Activated naive CD8-positive, alpha-beta T cell treated with anti-CD3 and anti-CD28 coated beads, Interleukin-2, amount 10 ng/mL, durations not matched to agents 7 days and 5 days (primary cell): Measurements from ENCODE around the gene GPN3. TPM values are rescaled to one million over a fixed set of nuclear protein-coding genes. Genes with fewer than 3 reads are reported as not detected.
"Not testable (repeated sequence)": the region's sequence is repeated elsewhere in the genome, so short reads cannot be mapped to it uniquely, and the experiment has no call there.

Experiments used
- ATAC-seq: fragments of 150-1000 bp; cut with Tn5 transposase; one replicate; pipeline ENCODE4 v1.10.0; 2021; ENCODE audit warnings: low read depth, moderate library complexity
- POLR2A ChIA-PET: fragments of 350-600 bp; sonication (Branson Sonifier 250); formaldehyde crosslinking; loops from one replicate; lab custom pipeline; 2021; ENCODE audit warnings: antibody characterized with exemption; lab: Charles Lee
- DNase-seq: peaks from one replicate; pipeline ENCODE4 v3.0.0; 2021
- H3K27ac Mint-ChIP-seq: one replicate; pipeline ENCODE4 v1.8.0; 2022; ENCODE audit warnings: mild to moderate bottlenecking, mixed read lengths
- H3K27me3 Mint-ChIP-seq: one replicate; pipeline ENCODE4 v1.8.0; 2022; ENCODE audit warnings: mild to moderate bottlenecking, moderate library complexity, mixed read lengths
- H3K36me3 Mint-ChIP-seq: one replicate; pipeline ENCODE4 v1.8.0; 2021; ENCODE audit warnings: mild to moderate bottlenecking, mixed read lengths
- H3K4me1 Mint-ChIP-seq: one replicate; pipeline ENCODE4 v1.8.0; 2021; ENCODE audit warnings: mixed read lengths
- H3K4me3 Mint-ChIP-seq: one replicate; pipeline ENCODE4 v1.8.0; 2022; ENCODE audit warnings: mild to moderate bottlenecking, moderate library complexity, mixed read lengths
- H3K9me3 Mint-ChIP-seq: one replicate; pipeline ENCODE4 v1.8.0; 2021; ENCODE audit warnings: mixed read lengths
- total RNA-seq, 2 experiments: library from RNA; stranded (reverse); gene quantifications; one replicate each; pipeline ENCODE4 v1.2.3, GENCODE V29; 2021

Gene GPN3
- total RNA-seq, 2 experiments from 2014 or later = 22.9 to 23.4 TPM

GRCh38 chr12:110424237-110424636 lies 43.8 kb downstream of the GPN3 start:
- POLR2A ChIA-PET = interaction anchor here (0.6 kb wide), 1 partner anchor 45 kb away, joined by 6 read pairs; no protein-coding TSS in a partner anchor
- Mint-ChIP-seq H3K9me3 (no peaks in the 10 kb centered on the region), H3K27ac (no peak overlapping the region), H3K4me3 (no peak overlapping the region), H3K36me3 (no peaks in the 10 kb centered on the region), H3K27me3 (peaks cover 20% of the 10 kb centered on the region), H3K4me1 (no peaks in the 10 kb centered on the region)
- ATAC-seq (no peak), DNase-seq (no peak)

DNA sequence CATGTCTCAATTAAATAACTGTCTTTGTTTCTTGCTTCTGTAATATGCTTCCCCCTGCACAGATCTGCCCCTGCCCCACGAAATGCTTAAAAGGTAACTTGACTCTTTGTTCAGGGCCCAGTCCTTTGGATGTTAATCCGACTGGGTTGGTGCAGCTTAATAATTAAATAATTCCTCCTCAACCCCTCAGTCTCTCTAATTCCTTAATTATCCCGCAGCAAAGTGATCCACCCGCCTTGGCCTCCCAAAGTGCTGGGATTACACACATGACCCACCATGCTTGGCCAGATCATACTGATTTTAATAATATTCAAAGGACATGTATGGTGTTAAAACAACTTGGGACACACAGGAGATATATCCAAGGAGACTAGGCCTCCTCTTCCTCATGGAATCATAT lies 46.4 kb downstream of the GPN3 start:
- POLR2A ChIA-PET = no interaction called here
- Mint-ChIP-seq H3K4me3 (no peak overlapping the region), H3K27ac (no peak overlapping the region), H3K4me1 (no peaks in the 10 kb centered on the region), H3K36me3 (no peaks in the 10 kb centered on the region), H3K9me3 (no peaks in the 10 kb centered on the region), H3K27me3 (peaks cover 28% of the 10 kb centered on the region)
- DNase-seq (no peak), ATAC-seq (no peak)

DNA sequence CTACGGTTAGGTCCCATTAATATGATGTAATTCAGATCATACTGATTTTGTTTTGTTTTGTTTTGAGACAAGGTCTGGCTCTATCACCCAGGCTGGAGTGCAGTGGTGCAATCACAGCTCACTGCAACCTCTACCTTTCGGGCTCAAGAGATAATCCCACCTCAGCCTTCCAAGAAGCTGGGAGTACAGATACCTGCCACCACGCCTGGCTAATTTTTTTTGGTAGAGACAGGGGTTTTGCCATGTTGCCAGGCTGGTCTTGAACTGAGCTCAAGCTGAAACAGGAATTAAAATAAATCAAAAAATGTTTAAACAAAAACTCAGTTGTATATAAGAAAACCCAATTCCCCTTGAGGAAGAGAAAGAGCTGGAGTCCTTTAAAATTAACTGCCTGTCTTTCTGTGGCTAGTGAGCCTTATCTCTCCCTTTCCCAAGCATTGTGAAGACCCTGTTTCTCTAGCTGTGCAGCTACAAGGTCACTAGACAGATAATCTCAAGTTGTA lies 46.8 kb downstream of the GPN3 start:
- H3K27me3 Mint-ChIP-seq = peaks cover 28% of the 10 kb centered on the region
- H3K9me3 Mint-ChIP-seq = no peaks in the 10 kb centered on the region
- H3K4me1 Mint-ChIP-seq = no peaks in the 10 kb centered on the region
- H3K4me3 Mint-ChIP-seq = no peak overlapping the region
- no peak overlapping the region for H3K27ac Mint-ChIP-seq
- H3K36me3 Mint-ChIP-seq = no peaks in the 10 kb centered on the region
- DNase-seq = no peak
- POLR2A ChIA-PET = interaction anchor here (1.0 kb wide), 1 partner anchor 10 kb away, joined by 3 read pairs; no protein-coding TSS in a partner anchor
- ATAC-seq = no peak

- DNase-seq, ATAC-seq, H3K4me1 Mint-ChIP-seq, H3K9me3 Mint-ChIP-seq, H3K27ac Mint-ChIP-seq, H3K36me3 Mint-ChIP-seq, H3K4me3 Mint-ChIP-seq: not testable (repeated sequence)
- POLR2A ChIA-PET = interaction anchor here (1.0 kb wide), 1 partner anchor 11 kb away, joined by 3 read pairs; no protein-coding TSS in a partner anchor
- peaks cover 28% of the 10 kb centered on the region for H3K27me3 Mint-ChIP-seq
These were observed 47.4 kb downstream of the GPN3 start for GRCh38 chr12:110420644-110421043.

- H3K27me3 Mint-ChIP-seq = peaks cover 22% of the 10 kb centered on the region
- H3K4me1 Mint-ChIP-seq, DNase-seq, ATAC-seq, H3K9me3 Mint-ChIP-seq, H3K36me3 Mint-ChIP-seq, H3K4me3 Mint-ChIP-seq, POLR2A ChIA-PET, H3K27ac Mint-ChIP-seq: not testable (repeated sequence)
These were observed 50.9 kb downstream of the GPN3 start for GRCh38 chr12:110417113-110417512.

GRCh38 chr12:110410086-110410485 lies 58.0 kb downstream of the GPN3 start:
- H3K36me3 Mint-ChIP-seq, H3K27me3 Mint-ChIP-seq, H3K4me3 Mint-ChIP-seq, H3K9me3 Mint-ChIP-seq, DNase-seq, H3K27ac Mint-ChIP-seq, H3K4me1 Mint-ChIP-seq, POLR2A ChIA-PET, ATAC-seq: not testable (repeated sequence)

GRCh38 chr12:110405126-110405662 lies 62.9 kb downstream of the GPN3 start:
- peaks cover 14% of the 10 kb centered on the region for H3K4me1 Mint-ChIP-seq
- H3K4me3 Mint-ChIP-seq, POLR2A ChIA-PET, DNase-seq, H3K9me3 Mint-ChIP-seq, H3K27me3 Mint-ChIP-seq, H3K36me3 Mint-ChIP-seq, ATAC-seq, H3K27ac Mint-ChIP-seq: not testable (repeated sequence)

- peaks cover 12% of the 10 kb centered on the region for H3K36me3 Mint-ChIP-seq
- peak overlapping the region; percentile 97 for H3K4me3 Mint-ChIP-seq
- H3K9me3 Mint-ChIP-seq = no peaks in the 10 kb centered on the region
- POLR2A ChIA-PET = interaction anchor here (0.8 kb wide), 1 partner anchor 17 kb away, joined by 3 read pairs; no protein-coding TSS in a partner anchor
- peaks cover 19% of the 10 kb centered on the region for H3K4me1 Mint-ChIP-seq
- DNase-seq (peak; percentile 81), ATAC-seq (peak; percentile 55)
- peak overlapping the region; percentile 98 for H3K27ac Mint-ChIP-seq
- no peaks in the 10 kb centered on the region for H3K27me3 Mint-ChIP-seq
These were observed 63.9 kb downstream of the GPN3 start for GRCh38 chr12:110403976-110404682.

DNA sequence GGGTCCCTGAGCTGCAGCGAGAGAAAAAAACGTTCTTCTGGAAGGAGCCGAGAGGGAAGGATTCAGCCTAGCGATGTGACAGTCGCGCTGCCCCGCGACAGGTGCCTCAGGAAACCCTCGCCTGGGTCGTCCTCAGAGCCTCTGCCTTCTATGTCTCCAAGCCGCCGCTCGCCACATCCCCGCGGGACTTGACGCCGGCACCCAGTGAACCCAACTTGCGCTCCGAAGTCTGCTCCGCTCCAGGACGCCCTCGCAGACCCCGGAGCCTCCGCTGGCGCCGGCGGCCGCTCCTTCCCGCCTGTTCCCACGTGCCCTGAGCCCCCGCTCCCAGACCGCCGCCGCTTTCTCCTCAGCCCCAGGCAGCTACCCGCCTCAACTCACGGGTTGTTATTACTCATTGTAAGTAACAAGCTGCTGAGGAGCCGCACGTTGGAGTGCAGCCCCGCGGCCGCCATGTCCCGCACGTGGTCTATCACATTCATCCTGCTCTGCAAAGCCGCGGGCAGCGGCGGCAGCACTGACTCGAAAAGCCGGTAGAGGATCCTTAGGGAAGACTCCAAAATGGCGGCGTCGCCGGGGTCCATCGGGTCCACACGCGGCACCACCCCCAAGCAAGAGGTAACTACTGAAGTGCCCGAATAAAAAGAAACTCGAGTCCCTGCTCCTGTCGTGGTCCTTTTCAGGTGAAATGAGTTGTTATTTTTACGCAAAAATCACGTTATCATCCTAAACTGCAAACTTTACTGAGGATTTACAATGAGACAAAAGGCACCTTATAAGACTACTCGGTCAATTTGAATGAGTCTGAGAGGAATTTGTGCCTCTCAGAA lies 64.7 kb downstream of the GPN3 start, which contains the start of gene ANAPC7:
Gene ANAPC7, minus strand, starts transcription at position 563 of the 830 bp plus-strand sequence. Its CDS starts 81 bp downstream, at position 482.
- peaks cover 19% of the 10 kb centered on the region for H3K4me1 Mint-ChIP-seq
- no peaks in the 10 kb centered on the region for H3K27me3 Mint-ChIP-seq
- DNase-seq = peak; percentile 87
- peak within 1 kb of the TSS; percentile 98 for H3K27ac Mint-ChIP-seq
- POLR2A ChIA-PET = interaction anchor here (1.4 kb wide), 1 partner anchor 65 kb away, joined by 5 read pairs; the partner anchor contains the start of genes FAM216A and GPN3
- peak; percentile 86 for ATAC-seq
- H3K36me3 Mint-ChIP-seq = peaks cover 12% of the 10 kb centered on the region
- H3K4me3 Mint-ChIP-seq = peak within 1 kb of the TSS; percentile 97
- H3K9me3 Mint-ChIP-seq = no peaks in the 10 kb centered on the region

Other genes with a start within 250 kb of the GPN3 start
- gene ATP2A2, start 187.0 kb downstream of the GPN3 start, total RNA-seq = 10 to 100 TPM; 96.1 to 100.0 TPM
- gene ANAPC7, start 64.5 kb downstream of the GPN3 start, total RNA-seq = 10 to 100 TPM; 63.0 to 67.1 TPM
- gene ARPC3, start 17.9 kb downstream of the GPN3 start, total RNA-seq = 100 to 1,000 TPM; 361 to 371 TPM
- 10 to 100 TPM; 20.0 to 21.6 TPM for gene FAM216A, start 588 bp upstream of the GPN3 start, total RNA-seq
- gene VPS29, start 33.9 kb upstream of the GPN3 start, total RNA-seq = 100 to 1,000 TPM; 132 to 138 TPM
- gene RAD9B, start 34.1 kb upstream of the GPN3 start, total RNA-seq = 1 to 10 TPM; 1.8 to 2.3 TPM
- 10 to 100 TPM; 28.3 to 30.0 TPM for gene PPTC7, start 115.1 kb upstream of the GPN3 start, total RNA-seq
- 10 to 100 TPM; 10.1 to 10.3 TPM for gene TCTN1, start 145.9 kb upstream of the GPN3 start, total RNA-seq
- 10 to 100 TPM; 20.3 to 21.0 TPM for gene HVCN1, start 220.9 kb upstream of the GPN3 start, total RNA-seq